Measurements from ENCODE around the gene ELOVL5. TPM values are rescaled to one million over a fixed set of nuclear protein-coding genes. Genes with fewer than 3 reads are reported as not detected.

ELOVL5 gene
- total RNA-seq, 1 donor from 2014 or later: 185 TPM

DNA sequence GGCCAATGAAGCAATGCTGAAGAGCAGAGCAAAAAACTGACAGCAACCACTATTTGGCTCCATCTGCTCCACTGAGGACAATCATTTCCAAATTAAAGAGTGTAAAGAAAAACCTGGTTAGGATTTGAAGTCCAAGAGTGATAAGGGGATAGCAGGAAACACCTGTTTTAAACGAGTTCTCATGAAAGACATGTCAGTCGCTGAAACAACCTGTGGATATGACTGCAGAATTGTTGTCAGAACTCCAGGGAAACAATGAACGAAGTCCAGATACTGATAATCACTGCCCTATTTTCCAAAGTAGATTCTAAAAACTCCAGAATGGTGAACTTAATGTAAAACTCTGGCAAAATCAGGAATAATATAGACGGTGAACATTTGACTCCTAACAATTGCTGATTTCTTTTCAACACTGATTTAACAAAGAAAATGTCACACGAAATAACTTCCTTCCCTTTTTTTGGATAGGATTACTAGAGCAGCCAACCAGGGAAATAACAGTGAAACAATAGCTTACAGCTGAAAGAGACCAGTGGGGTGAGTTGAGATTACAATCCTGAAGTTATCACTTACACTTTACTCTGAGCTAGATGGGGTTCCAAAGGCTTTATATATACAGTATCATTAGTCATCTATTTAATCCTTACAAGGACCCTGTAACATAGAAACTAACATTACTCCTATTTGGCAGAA lies 83.7 kb downstream of the ELOVL5 start:
- Mint-ChIP-seq H3K36me3 (peaks cover 57% of the 10 kb centered on the region), H3K27ac (no peak overlapping the region), H3K4me3 (no peak overlapping the region), H3K27me3 (ENCODE audit: insufficient read depth, low read depth) (peaks cover 2% of the 10 kb centered on the region), H3K9me3 (no peaks in the 10 kb centered on the region), H3K4me1 (no peaks in the 10 kb centered on the region)
- Histone ChIP-seq H3K36me3 (peaks cover 19% of the 10 kb centered on the region), H3K79me2 (ENCODE audit: low read depth) (no peaks in the 10 kb centered on the region), H4K20me1 (ENCODE audit: low read depth) (no peaks in the 10 kb centered on the region), H3F3A (ENCODE audit: low read depth) (no peaks in the 10 kb centered on the region), H3K9ac (no peak overlapping the region), H3K4me1 (no peaks in the 10 kb centered on the region), H3K9me3 (ENCODE audit: low read depth) (no peaks in the 10 kb centered on the region), H3K27ac (no peak overlapping the region), H3K4me3 (no peak overlapping the region), H3K4me2 (no peak overlapping the region), H3K27me3 (no peaks in the 10 kb centered on the region), H2AFZ (replicated peaks) (no peak overlapping the region)
- no peak for DNase-seq (ENCODE audit: low spot score)
- TF ChIP-seq, protein P1, sequence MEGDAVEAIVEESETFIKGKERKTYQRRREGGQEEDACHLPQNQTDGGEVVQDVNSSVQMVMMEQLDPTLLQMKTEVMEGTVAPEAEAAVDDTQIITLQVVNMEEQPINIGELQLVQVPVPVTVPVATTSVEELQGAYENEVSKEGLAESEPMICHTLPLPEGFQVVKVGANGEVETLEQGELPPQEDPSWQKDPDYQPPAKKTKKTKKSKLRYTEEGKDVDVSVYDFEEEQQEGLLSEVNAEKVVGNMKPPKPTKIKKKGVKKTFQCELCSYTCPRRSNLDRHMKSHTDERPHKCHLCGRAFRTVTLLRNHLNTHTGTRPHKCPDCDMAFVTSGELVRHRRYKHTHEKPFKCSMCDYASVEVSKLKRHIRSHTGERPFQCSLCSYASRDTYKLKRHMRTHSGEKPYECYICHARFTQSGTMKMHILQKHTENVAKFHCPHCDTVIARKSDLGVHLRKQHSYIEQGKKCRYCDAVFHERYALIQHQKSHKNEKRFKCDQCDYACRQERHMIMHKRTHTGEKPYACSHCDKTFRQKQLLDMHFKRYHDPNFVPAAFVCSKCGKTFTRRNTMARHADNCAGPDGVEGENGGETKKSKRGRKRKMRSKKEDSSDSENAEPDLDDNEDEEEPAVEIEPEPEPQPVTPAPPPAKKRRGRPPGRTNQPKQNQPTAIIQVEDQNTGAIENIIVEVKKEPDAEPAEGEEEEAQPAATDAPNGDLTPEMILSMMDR (IDR thresholded peaks at IDR 0.05): no peak
- TF ChIP-seq EZH2 (IDR thresholded peaks at IDR 0.05) (no peak), EZH2phosphoT487 (IDR thresholded peaks at IDR 0.05) (no peak)

DNA sequence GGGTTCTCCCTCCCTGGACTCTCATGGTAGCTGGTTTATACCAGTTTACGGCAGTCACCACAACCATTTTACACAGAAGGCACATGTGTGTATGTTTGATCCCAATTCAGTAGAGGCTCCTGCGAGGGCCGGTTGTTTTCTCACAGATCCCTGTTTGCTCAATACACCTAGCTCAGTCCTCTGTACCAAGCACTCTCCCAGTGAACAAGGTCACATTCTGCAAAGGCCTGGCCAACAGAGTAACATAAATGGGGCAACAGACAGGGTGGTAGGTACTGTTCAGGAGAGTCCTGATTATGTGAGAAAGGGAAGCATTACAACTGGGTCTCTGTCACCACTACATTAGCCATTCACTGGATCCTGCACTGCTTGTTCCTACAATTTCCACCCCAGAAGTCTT lies 84.4 kb downstream of the ELOVL5 start:
- no peak for DNase-seq (ENCODE audit: low spot score)
- Mint-ChIP-seq H3K27me3 (ENCODE audit: insufficient read depth, low read depth) (peaks cover 2% of the 10 kb centered on the region), H3K4me3 (no peak overlapping the region), H3K36me3 (peaks cover 59% of the 10 kb centered on the region), H3K27ac (no peak overlapping the region), H3K4me1 (no peaks in the 10 kb centered on the region), H3K9me3 (no peaks in the 10 kb centered on the region)
- Histone ChIP-seq H3K36me3 (peaks cover 22% of the 10 kb centered on the region), H3K27ac (no peak overlapping the region), H3K79me2 (ENCODE audit: low read depth) (no peaks in the 10 kb centered on the region), H2AFZ (replicated peaks) (no peak overlapping the region), H3K4me2 (no peak overlapping the region), H3K9ac (no peak overlapping the region), H3K9me3 (ENCODE audit: low read depth) (no peaks in the 10 kb centered on the region), H3K4me3 (no peak overlapping the region), H3K27me3 (no peaks in the 10 kb centered on the region), H4K20me1 (ENCODE audit: low read depth) (no peaks in the 10 kb centered on the region), H3F3A (ENCODE audit: low read depth) (no peaks in the 10 kb centered on the region), H3K4me1 (no peaks in the 10 kb centered on the region)
- TF ChIP-seq EZH2phosphoT487 (IDR thresholded peaks at IDR 0.05): no peak
- TF ChIP-seq, protein P1 (IDR thresholded peaks at IDR 0.05): no peak
- TF ChIP-seq EZH2 (IDR thresholded peaks at IDR 0.05): no peak

DNA sequence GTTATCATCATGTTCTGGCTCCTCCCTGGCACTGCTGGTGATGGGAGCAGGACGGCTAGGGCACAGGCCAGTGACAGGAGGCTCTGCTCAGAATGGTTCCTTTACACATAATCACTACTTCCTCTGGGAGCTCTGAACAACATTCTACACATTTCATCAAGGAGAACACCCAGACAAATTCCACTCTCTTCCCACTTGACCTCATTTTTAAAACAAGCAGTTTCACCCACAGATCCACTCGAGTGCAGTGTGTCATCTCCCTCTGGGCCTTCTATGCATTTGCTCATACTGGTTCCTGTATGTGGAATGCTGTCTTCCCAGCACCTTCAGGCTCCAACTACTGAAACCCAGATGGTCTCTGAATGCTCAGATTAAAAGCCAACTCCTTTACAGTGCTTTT lies 84.8 kb downstream of the ELOVL5 start:
- Histone ChIP-seq H3K9ac (no peak overlapping the region), H3K27me3 (no peaks in the 10 kb centered on the region), H2AFZ (replicated peaks) (no peak overlapping the region), H4K20me1 (ENCODE audit: low read depth) (no peaks in the 10 kb centered on the region), H3K9me3 (ENCODE audit: low read depth) (no peaks in the 10 kb centered on the region), H3K4me1 (no peaks in the 10 kb centered on the region), H3K4me3 (no peak overlapping the region), H3K36me3 (peaks cover 22% of the 10 kb centered on the region), H3K79me2 (ENCODE audit: low read depth) (no peaks in the 10 kb centered on the region), H3K27ac (no peak overlapping the region), H3F3A (ENCODE audit: low read depth) (no peaks in the 10 kb centered on the region), H3K4me2 (no peak overlapping the region)
- peaks cover 58% of the 10 kb centered on the region for H3K36me3 Mint-ChIP-seq
- no peak for DNase-seq (ENCODE audit: low spot score)
- H3K27me3 Mint-ChIP-seq (ENCODE audit: insufficient read depth, low read depth): peaks cover 2% of the 10 kb centered on the region
- no peak overlapping the region for H3K4me3 Mint-ChIP-seq
- no peaks in the 10 kb centered on the region for H3K4me1 Mint-ChIP-seq
- TF ChIP-seq EZH2 (IDR thresholded peaks at IDR 0.05): no peak
- no peak for TF ChIP-seq EZH2phosphoT487 (IDR thresholded peaks at IDR 0.05)
- TF ChIP-seq, protein P1 (IDR thresholded peaks at IDR 0.05): no peak
- no peaks in the 10 kb centered on the region for H3K9me3 Mint-ChIP-seq
- H3K27ac Mint-ChIP-seq: no peak overlapping the region

Measured in neural progenitor cell (in vitro differentiated cells).